HG03060 (cell line): ENCODE data around the gene ENTPD3.

Experiments used
- ATAC-seq: cut with Tn5 transposase; IDR thresholded peaks from one replicate; pipeline ENCODE4 v1.9.1; 2021; ENCODE audit warnings: low read depth, moderate number of reproducible peaks; ENCODE audit not compliant: unreplicated experiment

ENTPD3 gene

DNA sequence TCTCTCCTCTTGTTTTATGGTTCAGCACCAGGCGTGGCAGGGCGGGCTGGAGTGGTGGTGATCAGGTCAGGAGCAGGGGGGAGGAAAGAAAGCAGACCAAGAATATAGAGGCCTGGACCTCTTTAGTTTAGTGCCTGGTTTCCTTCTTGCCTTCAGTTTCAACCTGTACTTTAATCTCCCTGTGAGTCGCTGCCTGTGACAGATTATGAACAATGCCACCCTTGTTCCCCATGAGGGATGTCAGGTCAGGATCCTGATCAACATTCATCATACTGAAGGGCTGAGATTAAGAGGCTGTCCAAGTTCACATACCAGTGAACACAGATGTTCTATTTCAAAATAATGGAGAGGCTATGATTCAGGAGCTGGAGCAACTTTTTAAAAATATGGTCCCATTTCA lies 11.4 kb downstream of the ENTPD3 start:
- ATAC-seq = no peak

DNA sequence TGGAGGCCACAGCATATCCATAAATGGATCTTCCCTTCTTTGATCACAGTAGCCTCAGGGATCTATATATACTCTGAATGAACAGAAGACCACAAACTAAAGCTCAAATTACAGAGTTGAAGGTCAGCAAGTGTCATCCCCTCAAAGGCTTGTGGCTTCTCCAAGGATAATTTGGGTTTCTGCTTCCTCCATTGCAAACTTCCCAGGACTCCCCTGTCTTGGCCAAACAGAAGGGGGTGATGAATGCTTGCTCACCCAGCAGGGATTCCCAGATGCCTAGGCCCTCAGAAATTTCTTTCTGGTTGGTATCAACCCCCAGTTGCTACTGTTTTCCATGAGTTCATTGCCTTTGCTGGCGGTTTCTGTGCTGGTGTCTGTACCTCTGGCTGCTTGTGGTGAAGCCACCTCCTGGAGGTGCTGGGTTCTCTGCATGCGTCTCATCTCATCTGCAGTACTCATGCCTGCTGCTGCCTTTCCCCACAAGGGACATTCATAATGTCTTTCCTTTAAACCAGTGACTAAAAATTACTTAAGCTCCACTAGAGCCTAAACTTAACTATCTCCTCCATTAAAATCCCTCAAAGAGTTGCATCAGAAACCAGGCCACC lies 17.7 kb downstream of the ENTPD3 start:
- no peak for ATAC-seq

DNA sequence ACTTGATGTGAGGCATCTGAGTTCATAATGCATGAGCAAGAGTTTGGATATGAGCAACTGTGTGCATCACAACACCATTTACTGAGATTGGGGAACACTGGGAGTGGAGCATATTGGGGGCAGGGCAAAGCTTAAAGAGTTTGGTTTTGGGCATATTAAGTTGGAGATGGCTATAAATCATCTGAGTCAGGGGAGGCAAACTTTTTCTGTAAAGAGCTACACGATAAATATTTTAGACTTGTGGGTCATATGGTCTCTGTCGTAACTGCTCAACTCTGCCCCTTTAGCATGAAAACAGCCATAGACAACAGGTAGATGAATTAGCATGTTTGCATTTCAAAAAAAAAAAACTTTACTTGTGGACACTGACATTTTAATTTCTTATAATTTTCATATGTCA lies 20.0 kb downstream of the ENTPD3 start:
- ATAC-seq = no peak

DNA sequence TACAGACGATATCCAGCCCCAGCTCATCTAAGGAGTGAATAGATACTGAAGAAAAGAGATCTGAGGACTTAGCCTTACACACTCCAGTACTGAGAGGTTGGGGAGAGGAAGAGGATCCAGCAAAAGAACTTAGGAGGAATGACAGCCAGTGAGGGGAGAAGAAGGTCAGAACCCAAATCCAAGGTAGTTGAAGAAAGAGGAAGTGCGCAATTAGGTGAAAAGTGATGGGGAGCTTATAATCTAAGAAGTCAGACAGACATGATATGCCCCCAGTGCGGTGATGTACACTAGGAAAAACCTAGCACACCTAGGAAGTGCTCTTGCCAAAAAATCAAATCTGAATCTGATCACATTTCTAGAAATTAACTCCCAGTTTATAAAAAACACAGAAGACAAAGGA lies 20.6 kb downstream of the ENTPD3 start:
- ATAC-seq = no peak

DNA sequence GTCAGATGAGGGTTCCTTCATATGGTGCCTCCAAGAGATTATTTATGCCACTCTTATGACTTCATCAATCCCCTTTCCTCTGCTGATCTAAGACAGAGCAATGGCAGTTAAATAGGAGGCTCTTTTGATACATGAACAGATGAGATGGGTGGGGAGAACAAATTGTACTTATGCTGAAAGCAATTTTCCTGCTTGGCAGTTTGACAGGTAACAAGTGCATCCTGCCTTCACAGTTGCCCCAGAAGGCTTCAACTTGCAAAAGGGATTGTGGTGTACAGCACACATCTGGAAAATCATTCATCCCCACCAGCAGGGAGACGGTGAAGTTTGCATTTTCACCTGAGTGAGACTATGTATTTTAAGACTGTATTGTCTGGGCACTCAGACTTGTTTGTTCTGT lies 27.3 kb downstream of the ENTPD3 start:
- no peak for ATAC-seq

DNA sequence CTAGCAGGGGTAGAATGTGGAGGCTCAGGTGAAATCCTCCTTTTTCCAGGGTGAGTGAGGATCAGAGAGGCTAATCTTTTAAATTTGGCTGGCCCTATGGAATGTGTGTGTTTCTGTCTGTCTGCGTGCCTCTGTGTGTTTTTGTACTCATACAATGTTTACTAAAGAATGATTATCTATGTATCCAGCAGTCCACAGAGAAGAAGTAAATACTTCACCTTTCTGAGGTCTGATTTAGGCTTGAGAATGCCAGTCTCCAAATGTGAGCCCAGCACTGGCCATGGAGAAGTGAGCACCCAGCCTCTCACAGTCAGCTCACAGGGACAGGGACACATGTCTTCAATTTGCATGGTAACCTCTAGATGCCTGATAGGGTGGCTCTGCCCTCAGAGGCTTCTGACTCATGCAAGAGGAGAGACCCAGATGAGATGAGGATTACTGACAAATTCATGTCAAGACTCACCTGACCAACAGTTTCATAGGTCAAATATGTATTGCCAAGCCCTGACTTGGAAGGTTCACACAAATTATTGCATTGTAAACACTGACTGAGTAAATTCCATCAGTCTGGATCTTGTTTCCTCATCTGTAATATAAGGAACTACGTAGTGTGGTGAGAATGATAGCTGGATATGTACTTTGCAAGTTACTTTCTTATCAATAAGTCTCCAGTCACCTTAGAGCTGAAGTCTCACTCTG lies 31.0 kb downstream of the ENTPD3 start:
- ATAC-seq = no peak

DNA sequence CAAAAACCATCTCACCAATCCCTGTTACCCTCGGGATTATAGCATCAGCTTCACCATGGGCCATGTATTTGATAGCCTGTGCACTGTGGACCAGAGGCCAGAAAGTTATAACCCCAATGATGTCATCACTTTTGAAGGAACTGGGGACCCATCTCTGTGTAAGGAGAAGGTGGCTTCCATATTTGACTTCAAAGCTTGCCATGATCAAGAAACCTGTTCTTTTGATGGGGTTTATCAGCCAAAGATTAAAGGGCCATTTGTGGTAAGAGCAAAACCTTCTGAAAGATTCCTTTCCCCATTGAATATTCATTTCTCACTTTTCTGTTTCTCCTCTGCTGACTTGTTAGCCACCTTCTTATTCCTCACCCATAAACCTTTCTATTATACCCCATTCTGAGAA lies 35.9 kb downstream of the ENTPD3 start:
- no peak for ATAC-seq

DNA sequence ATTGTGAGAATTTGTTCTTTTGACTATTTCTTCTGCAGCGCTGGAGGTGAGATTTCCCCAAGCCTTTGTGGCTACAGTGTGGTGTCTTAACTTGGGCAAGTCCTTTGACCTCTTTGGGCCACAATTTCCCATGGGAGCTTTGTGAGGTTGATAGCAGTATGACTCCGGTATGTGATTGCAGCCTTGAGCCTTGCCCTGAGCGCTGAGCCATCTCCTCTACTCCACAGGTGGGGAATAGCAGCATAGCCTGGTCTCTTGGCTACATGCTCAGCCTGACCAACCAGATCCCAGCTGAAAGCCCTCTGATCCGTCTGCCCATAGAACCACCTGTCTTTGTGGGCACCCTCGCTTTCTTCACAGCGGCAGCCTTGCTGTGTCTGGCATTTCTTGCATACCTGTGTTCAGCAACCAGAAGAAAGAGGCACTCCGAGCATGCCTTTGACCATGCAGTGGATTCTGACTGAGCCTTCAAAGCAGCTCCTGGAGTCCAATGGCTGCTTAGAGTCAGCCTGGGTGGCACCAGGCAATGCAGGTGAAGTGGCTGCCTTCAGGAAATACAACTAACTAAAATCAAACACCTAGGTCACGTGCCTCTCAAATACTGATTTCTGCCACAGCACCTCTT lies 40.2 kb downstream of the ENTPD3 start:
- no peak for ATAC-seq

DNA sequence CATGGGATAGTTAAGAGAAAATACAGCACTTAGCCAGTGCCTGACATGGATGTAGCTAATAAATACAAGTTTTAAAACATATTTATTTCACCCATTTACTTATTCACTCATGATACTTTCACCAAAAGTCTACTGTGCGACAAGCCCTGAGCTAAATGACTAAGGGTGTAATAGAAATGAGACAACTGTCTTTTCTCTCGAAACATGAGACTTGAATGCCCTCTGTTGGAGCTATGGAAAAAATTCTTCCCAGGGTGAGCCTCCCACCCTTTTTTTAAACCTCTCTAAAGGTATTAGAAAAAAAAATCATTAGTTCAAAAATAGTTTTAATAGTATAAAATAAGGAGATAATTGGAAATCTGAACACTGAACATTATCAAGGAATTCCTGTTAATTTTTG lies 45.8 kb downstream of the ENTPD3 start:
- ATAC-seq = no peak

DNA sequence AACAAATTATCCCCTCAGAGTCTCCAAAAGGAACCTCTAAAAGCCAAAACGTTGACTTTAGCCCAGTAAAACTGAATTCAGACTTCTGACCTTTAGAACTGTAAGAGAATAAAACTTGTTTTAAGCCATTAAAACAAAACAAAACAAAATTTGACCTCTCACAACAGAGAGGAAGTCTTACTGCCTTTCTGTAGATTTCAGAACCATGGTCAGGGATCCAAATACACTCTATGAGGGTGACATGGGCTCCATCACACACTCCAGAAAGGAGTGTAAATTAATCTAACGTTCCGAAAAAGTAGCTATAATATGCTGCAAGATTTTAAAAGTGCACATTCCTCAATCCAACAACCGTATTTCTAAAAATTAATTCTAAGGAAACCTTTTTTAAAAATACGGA lies 50.9 kb downstream of the ENTPD3 start:
- ATAC-seq = no peak

DNA sequence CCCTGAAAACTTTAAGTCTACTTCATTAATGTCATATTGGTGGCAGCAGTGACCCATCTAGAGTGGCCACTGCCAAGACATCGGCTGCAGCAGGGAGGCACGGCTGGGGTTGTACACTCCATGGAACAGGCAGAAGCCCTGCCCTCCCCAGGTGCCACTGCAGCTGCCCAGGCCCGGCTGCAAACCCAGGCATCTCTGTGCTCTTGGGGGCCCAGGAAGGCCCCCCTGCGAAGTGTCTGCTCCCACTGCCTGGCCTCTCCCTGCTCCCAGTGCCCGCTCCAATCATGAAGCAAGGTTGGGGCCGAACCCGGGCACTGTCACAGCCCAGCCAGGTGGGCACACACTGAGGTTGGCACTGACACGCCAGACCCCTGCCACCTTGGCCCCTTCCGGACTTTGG lies 58.1 kb downstream of the ENTPD3 start:
- ATAC-seq = no peak

DNA sequence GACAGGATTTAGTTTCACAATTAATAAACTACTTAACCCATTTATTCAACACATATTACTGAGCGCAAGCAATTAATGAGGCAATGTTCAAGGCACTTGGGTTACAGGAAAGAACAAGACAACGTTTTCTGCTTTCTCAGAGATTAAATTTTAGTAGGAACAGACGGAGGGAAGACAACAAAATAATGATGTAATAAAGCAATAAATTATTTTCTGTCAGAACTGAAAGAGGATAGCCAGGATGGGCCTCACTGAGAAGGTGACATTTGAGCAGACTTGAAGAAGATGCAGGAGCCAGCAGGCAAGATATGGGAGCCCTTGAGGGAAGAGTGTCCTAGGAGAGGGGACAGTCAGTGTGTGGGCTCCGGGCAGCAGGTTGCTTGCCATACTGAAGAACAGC lies 58.9 kb downstream of the ENTPD3 start:
- ATAC-seq = no peak

DNA sequence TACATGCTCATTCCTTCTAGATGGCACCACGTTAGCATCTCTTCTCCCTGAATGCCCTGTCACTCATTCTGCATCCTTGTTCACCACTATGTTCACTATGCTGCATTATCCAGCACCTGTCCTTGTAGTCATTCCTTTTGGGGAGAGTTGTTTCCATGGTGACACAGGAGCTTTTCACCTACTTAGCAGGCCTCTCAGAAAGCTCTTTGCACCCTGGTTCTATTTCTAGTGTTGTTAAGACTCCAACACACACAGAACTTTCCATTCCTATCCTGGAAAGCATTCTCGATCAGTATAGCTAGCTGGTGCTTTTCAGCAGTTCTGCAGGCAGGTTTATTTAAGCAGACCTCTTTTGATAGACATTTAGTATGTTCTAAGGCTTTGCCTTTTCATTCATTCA lies 63.5 kb downstream of the ENTPD3 start:
- ATAC-seq = no peak

DNA sequence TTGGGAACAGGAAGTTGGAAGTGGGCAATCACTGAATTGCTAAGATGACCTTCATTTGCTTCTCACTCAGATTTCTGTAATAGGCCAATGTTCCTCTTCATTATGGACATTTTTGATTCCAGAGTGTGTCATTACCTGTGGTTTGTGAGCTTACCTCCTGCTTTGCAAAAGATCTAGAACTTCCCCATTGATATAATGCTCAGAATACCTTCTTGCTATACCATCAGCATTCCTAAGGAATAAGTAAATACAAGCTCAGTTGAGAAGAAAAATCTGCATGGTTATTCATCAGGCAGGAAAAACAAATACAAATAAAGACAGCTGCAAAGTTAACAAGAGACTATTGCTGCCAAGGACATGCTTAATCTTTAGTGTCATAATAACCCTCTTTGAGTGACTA lies 64.6 kb downstream of the ENTPD3 start:
- no peak for ATAC-seq

DNA sequence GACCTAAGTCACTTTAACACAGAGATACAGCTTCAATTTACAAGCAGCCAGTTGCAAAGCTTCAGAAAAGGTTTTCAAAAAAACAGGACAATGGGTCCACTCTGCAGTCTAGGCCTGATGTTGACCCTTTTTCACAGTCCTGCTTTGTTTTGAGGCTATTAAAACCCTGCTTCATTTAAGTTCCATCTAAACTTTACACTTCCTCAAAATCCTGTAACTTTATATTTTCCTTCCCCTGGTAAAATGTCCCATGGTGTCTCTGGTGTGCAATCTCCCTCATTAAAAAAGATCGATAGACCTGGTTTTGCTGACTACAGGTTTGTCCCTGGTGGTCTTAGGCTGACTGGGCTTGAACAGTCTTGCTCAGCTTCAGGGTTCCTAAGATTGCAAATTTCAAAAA lies 65.1 kb downstream of the ENTPD3 start:
- no peak for ATAC-seq

DNA sequence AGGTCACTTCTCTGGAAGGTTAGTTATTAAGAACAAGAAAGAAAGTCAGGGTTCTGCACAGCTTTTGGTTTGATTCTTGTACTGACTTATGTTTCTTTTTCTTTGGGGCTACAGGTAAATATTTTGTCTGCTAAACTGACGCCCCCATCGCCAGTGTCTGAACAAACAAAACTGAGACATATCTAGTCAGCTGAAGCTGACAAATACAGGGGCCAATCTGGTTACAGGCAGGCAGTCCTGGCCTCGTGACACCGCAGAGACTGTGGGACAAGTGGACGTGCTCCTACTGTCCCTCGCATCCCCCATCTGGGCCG lies 65.5 kb downstream of the ENTPD3 start:
- no peak for ATAC-seq

DNA sequence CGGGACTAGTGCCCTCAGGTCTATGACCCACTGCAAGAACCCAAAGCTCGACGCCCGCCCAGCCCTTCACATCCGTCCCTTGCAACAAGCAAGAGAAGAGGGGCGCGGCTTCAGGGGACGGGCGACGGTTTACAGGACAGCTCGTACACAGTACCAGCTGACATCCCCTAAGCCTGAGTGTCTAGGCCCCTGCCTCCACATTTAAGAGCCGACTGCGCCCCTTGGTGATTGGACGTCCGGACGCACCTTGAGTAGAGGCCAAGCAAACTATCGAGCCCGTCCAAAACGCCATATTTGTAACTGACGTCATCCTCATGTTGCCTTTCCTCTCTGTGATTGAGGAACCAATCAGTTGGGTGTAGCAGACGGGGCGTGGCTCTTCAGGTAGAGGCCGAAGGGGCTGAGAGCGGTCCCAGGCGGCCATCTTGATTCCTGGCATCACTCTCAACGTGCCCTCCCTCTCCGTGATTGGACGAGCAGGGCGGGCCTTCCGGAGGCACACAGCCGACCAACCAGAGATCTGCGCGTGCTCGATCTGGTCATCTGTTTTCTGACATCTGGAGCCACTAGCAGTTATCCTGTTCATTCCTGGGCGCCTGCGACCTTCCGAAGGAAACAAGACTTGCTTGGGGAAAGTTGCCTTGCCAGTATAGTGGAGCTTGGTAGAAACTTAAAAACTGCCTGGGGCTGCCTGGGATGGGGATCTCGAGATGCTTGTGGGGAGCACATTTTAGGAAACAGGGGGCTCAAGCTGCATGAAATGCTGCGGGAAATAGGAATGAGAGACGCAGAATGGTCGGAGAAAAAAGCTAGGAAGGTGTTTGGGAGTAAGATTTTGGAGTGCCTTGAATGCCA lies 66.1 kb downstream of the ENTPD3 start:
- ATAC-seq = peak; percentile 85

DNA sequence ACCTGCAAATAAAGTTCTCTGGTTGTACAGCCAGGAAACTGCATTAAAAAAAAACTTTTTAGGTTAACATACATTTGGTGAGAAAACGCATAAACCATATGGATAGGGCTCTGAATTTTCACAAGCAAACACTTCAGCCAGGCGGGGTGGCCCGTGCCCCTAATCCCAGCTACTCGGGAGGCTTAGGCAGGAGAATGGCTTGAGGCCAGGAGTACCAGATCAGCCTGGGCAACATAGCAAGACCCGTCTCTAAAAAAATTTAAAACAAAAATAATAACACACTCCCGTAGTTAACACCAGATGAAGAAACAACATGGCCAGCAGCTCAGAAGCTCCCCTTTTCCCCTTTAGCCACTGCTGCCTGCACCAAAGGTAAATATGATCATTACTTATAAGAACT lies 66.9 kb downstream of the ENTPD3 start:
- no peak for ATAC-seq

DNA sequence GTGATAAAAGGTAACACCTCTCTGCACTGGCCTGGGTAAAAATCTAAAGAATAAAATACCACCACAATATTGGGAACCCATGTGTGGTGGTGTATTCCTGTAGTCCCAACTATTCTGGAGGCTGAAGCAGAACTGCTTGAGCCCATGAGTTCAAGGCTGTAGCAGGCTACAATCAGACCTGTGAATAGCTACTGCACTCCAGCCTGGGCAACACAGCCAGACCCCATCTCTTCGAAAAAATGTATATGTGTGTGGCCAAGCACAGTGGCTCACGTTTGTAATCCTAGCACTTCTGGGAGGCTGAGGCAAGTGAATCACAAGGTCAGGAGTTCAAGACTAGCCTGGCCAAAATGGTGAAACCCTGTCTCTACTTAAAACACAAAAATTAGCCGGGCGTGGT lies 68.3 kb downstream of the ENTPD3 start:
- ATAC-seq = no peak

DNA sequence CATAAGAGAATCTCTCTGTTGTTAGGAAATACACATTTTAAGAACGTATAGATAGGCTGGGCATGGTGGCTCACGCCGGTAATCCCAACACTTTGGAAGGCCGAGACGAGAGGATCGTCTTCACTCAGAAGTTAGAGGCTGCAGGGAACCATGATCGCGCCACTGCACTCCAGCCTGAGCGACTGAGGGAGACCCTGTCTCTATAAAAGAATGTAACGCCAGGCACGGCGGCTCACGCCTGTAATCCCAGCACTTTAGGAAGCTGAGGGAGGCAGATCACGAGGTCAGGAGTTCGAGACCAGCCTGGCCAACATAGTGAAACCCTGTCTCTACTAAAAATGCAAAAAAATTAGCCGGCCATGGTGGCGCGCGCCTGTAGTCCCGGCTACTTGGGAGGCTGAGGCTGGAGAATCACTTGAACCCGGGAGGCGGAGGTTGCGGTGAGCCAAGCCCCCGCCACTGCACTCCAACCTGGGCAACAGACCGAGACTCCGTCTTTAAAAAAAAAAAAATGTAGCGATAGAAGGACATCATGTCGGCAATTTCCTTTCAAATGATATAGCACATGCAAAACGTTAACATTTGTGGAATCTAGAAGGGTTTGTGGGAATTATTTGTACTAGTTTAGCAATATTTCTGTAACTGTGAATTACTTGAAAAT lies 69.4 kb downstream of the ENTPD3 start:
- ATAC-seq = no peak
